GM12872 (cell line): Measurements from ENCODE around the gene MLPH.

Source experiments
- CTCF ChIP-seq: IDR thresholded peaks from 3 replicates; pipeline ENCODE4 v1.5.1; 2011; ENCODE audit warnings: low read depth, mild to moderate bottlenecking, low read length, moderate library complexity; ENCODE audit not compliant: insufficient read depth

Gene MLPH

GRCh38 chr2:237598468-237599208 is 111.6 kb downstream of the MLPH start:
- TF ChIP-seq CTCF = no peak

GRCh38 chr2:237599465-237600110 is 112.5 kb downstream of the MLPH start:
- no peak for TF ChIP-seq CTCF

GRCh38 chr2:237600205-237600846 is 113.3 kb downstream of the MLPH start:
- TF ChIP-seq CTCF = no peak

GRCh38 chr2:237601453-237602116 is 114.5 kb downstream of the MLPH start:
- TF ChIP-seq CTCF = no peak

GRCh38 chr2:237602409-237602808 is 115.4 kb downstream of the MLPH start:
- TF ChIP-seq CTCF = no peak

GRCh38 chr2:237603049-237603717 is 116.1 kb downstream of the MLPH start:
- no peak for TF ChIP-seq CTCF
